ENCODE measurements around the gene PRKN.

The PRKN gene

GRCh38 chr6:162416307-162416706, 311.3 kb downstream of the PRKN start:
- 60% methylated on average over 1 of the region's 2 CpGs for whole genome bisulfite sequencing
- no peak overlapping the region for H4K91ac ChIP-seq (ENCODE audit: low read length)
- no peak overlapping the region for H2BK12ac ChIP-seq (ENCODE audit: low read length in 2 of 2)
- DNase-seq, result no peak
- H4K8ac ChIP-seq (ENCODE audit: low read length), result no peak overlapping the region
- no peaks in the 10 kb centered on the region for H3K9me3 ChIP-seq (ENCODE audit: control insufficient read depth, low read length)
- H3K14ac ChIP-seq (ENCODE audit: low read length in 2 of 2), result no peak overlapping the region
- no peak overlapping the region for H3K23ac ChIP-seq (ENCODE audit: low read length in 2 of 2)
- H3K36me3 ChIP-seq (ENCODE audit: control insufficient read depth in 1 of 2, insufficient read depth in 2 of 2, low read depth in 1 of 2, low read length in 2 of 2), result no peaks in the 10 kb centered on the region
- no peak overlapping the region for H2BK15ac ChIP-seq (ENCODE audit: low read depth, poor library complexity, severe bottlenecking)
- H2BK120ac ChIP-seq (ENCODE audit: low read depth, low read length), result no peak overlapping the region
- no peaks in the 10 kb centered on the region for H3K79me1 ChIP-seq (replicated peaks; ENCODE audit: low read length, poor library complexity, severe bottlenecking)
- H3K18ac ChIP-seq (ENCODE audit: low read depth in 1 of 2, low read length in 2 of 2), result no peak overlapping the region
- H3K9ac ChIP-seq (ENCODE audit: low read length), result no peak overlapping the region
- H3K4me1 ChIP-seq (ENCODE audit: control insufficient read depth, insufficient read depth, low read depth, low read length), result peaks cover 1% of the 10 kb centered on the region
- H3K4ac ChIP-seq (ENCODE audit: low read depth in 1 of 2, low read length in 2 of 2), result no peak overlapping the region
- H3K4me2 ChIP-seq (ENCODE audit: low read length, poor library complexity, severe bottlenecking), result no peak overlapping the region
- H2AK5ac ChIP-seq (ENCODE audit: low read length, severe bottlenecking), result no peak overlapping the region
- H3K27ac ChIP-seq (ENCODE audit: low read length, poor library complexity, severe bottlenecking), result no peak overlapping the region
- H3K27me3 ChIP-seq (ENCODE audit: control insufficient read depth in 1 of 2, insufficient read depth in 1 of 2, low read length in 2 of 2), result no peaks in the 10 kb centered on the region
- H2AFZ ChIP-seq (ENCODE audit: low read depth, low read length), result no peak overlapping the region
- H3K4me3 ChIP-seq (ENCODE audit: insufficient read depth in 1 of 2, low read depth in 1 of 2, low read length in 2 of 2), result no peak overlapping the region
- H2BK5ac ChIP-seq (ENCODE audit: low read depth, low read length, poor library complexity, severe bottlenecking), result no peak overlapping the region

GRCh38 chr6:162409741-162410691, 317.6 kb downstream of the PRKN start:
- Histone ChIP-seq H2BK5ac (ENCODE audit: low read depth, low read length, poor library complexity, severe bottlenecking) (no peak overlapping the region), H2AK5ac (ENCODE audit: low read length, severe bottlenecking) (no peak overlapping the region), H3K27me3 (ENCODE audit: control insufficient read depth in 1 of 2, insufficient read depth in 1 of 2, low read length in 2 of 2) (no peaks in the 10 kb centered on the region), H3K14ac (ENCODE audit: low read length in 2 of 2) (no peak overlapping the region), H3K18ac (ENCODE audit: low read depth in 1 of 2, low read length in 2 of 2) (no peak overlapping the region), H3K27ac (ENCODE audit: low read length, poor library complexity, severe bottlenecking) (peak overlapping the region; percentile 47), H3K9ac (ENCODE audit: low read length) (no peak overlapping the region), H3K79me1 (replicated peaks; ENCODE audit: low read length, poor library complexity, severe bottlenecking) (no peaks in the 10 kb centered on the region), H3K36me3 (ENCODE audit: control insufficient read depth in 1 of 2, insufficient read depth in 2 of 2, low read depth in 1 of 2, low read length in 2 of 2) (no peaks in the 10 kb centered on the region), H3K4ac (ENCODE audit: low read depth in 1 of 2, low read length in 2 of 2) (no peak overlapping the region), H2AFZ (ENCODE audit: low read depth, low read length) (no peak overlapping the region), H3K4me3 (ENCODE audit: insufficient read depth in 1 of 2, low read depth in 1 of 2, low read length in 2 of 2) (no peak overlapping the region), H3K9me3 (ENCODE audit: control insufficient read depth, low read length) (no peaks in the 10 kb centered on the region), H3K4me1 (ENCODE audit: control insufficient read depth, insufficient read depth, low read depth, low read length) (peaks cover 4% of the 10 kb centered on the region), H3K23ac (ENCODE audit: low read length in 2 of 2) (no peak overlapping the region), H2BK120ac (ENCODE audit: low read depth, low read length) (no peak overlapping the region), H4K91ac (ENCODE audit: low read length) (no peak overlapping the region), H2BK15ac (ENCODE audit: low read depth, poor library complexity, severe bottlenecking) (no peak overlapping the region), H4K8ac (ENCODE audit: low read length) (no peak overlapping the region), H3K4me2 (ENCODE audit: low read length, poor library complexity, severe bottlenecking) (no peak overlapping the region), H2BK12ac (ENCODE audit: low read length in 2 of 2) (no peak overlapping the region)
- WGBS, result 4% methylated on average over 5 of the region's 8 CpGs
- DNase-seq, result no peak

GRCh38 chr6:162408826-162409535, 318.6 kb downstream of the PRKN start:
- H3K36me3 ChIP-seq (ENCODE audit: control insufficient read depth in 1 of 2, insufficient read depth in 2 of 2, low read depth in 1 of 2, low read length in 2 of 2), result no peaks in the 10 kb centered on the region
- H3K4me3 ChIP-seq (ENCODE audit: insufficient read depth in 1 of 2, low read depth in 1 of 2, low read length in 2 of 2), result no peak overlapping the region
- H3K27me3 ChIP-seq (ENCODE audit: control insufficient read depth in 1 of 2, insufficient read depth in 1 of 2, low read length in 2 of 2), result no peaks in the 10 kb centered on the region
- no peaks in the 10 kb centered on the region for H3K9me3 ChIP-seq (ENCODE audit: control insufficient read depth, low read length)
- DNase-seq, result no peak
- H3K18ac ChIP-seq (ENCODE audit: low read depth in 1 of 2, low read length in 2 of 2), result no peak overlapping the region
- H3K9ac ChIP-seq (ENCODE audit: low read length), result no peak overlapping the region
- peaks cover 4% of the 10 kb centered on the region for H3K4me1 ChIP-seq (ENCODE audit: control insufficient read depth, insufficient read depth, low read depth, low read length)
- no peak overlapping the region for H3K4me2 ChIP-seq (ENCODE audit: low read length, poor library complexity, severe bottlenecking)
- no peak overlapping the region for H2BK120ac ChIP-seq (ENCODE audit: low read depth, low read length)
- no peak overlapping the region for H4K91ac ChIP-seq (ENCODE audit: low read length)
- H3K23ac ChIP-seq (ENCODE audit: low read length in 2 of 2), result no peak overlapping the region
- H3K4ac ChIP-seq (ENCODE audit: low read depth in 1 of 2, low read length in 2 of 2), result no peak overlapping the region
- no peaks in the 10 kb centered on the region for H3K79me1 ChIP-seq (replicated peaks; ENCODE audit: low read length, poor library complexity, severe bottlenecking)
- no peak overlapping the region for H2AFZ ChIP-seq (ENCODE audit: low read depth, low read length)
- H2BK5ac ChIP-seq (ENCODE audit: low read depth, low read length, poor library complexity, severe bottlenecking), result no peak overlapping the region
- no peak overlapping the region for H2AK5ac ChIP-seq (ENCODE audit: low read length, severe bottlenecking)
- H2BK12ac ChIP-seq (ENCODE audit: low read length in 2 of 2), result no peak overlapping the region
- no peak overlapping the region for H4K8ac ChIP-seq (ENCODE audit: low read length)
- 64% methylated on average over 4 of the region's 5 CpGs for WGBS
- no peak overlapping the region for H2BK15ac ChIP-seq (ENCODE audit: low read depth, poor library complexity, severe bottlenecking)
- H3K27ac ChIP-seq (ENCODE audit: low read length, poor library complexity, severe bottlenecking), result no peak overlapping the region
- no peak overlapping the region for H3K14ac ChIP-seq (ENCODE audit: low read length in 2 of 2)

GRCh38 chr6:162404951-162405350, 322.6 kb downstream of the PRKN start:
- H2BK5ac ChIP-seq (ENCODE audit: low read depth, low read length, poor library complexity, severe bottlenecking), result no peak overlapping the region
- no peaks in the 10 kb centered on the region for H3K9me3 ChIP-seq (ENCODE audit: control insufficient read depth, low read length)
- H3K9ac ChIP-seq (ENCODE audit: low read length), result no peak overlapping the region
- no peak overlapping the region for H4K91ac ChIP-seq (ENCODE audit: low read length)
- H2BK120ac ChIP-seq (ENCODE audit: low read depth, low read length), result no peak overlapping the region
- no peaks in the 10 kb centered on the region for H3K36me3 ChIP-seq (ENCODE audit: control insufficient read depth in 1 of 2, insufficient read depth in 2 of 2, low read depth in 1 of 2, low read length in 2 of 2)
- no peak overlapping the region for H3K14ac ChIP-seq (ENCODE audit: low read length in 2 of 2)
- H3K4me3 ChIP-seq (ENCODE audit: insufficient read depth in 1 of 2, low read depth in 1 of 2, low read length in 2 of 2), result no peak overlapping the region
- H3K4ac ChIP-seq (ENCODE audit: low read depth in 1 of 2, low read length in 2 of 2), result no peak overlapping the region
- no peaks in the 10 kb centered on the region for H3K27me3 ChIP-seq (ENCODE audit: control insufficient read depth in 1 of 2, insufficient read depth in 1 of 2, low read length in 2 of 2)
- no peak overlapping the region for H2BK15ac ChIP-seq (ENCODE audit: low read depth, poor library complexity, severe bottlenecking)
- no peaks in the 10 kb centered on the region for H3K79me1 ChIP-seq (replicated peaks; ENCODE audit: low read length, poor library complexity, severe bottlenecking)
- H3K18ac ChIP-seq (ENCODE audit: low read depth in 1 of 2, low read length in 2 of 2), result no peak overlapping the region
- H2BK12ac ChIP-seq (ENCODE audit: low read length in 2 of 2), result no peak overlapping the region
- H3K4me1 ChIP-seq (ENCODE audit: control insufficient read depth, insufficient read depth, low read depth, low read length), result no peaks in the 10 kb centered on the region
- no peak overlapping the region for H3K23ac ChIP-seq (ENCODE audit: low read length in 2 of 2)
- 70% methylated on average over 4 of the region's 4 CpGs for WGBS
- no peak overlapping the region for H3K4me2 ChIP-seq (ENCODE audit: low read length, poor library complexity, severe bottlenecking)
- no peak overlapping the region for H3K27ac ChIP-seq (ENCODE audit: low read length, poor library complexity, severe bottlenecking)
- no peak overlapping the region for H2AFZ ChIP-seq (ENCODE audit: low read depth, low read length)
- no peak for DNase-seq
- H4K8ac ChIP-seq (ENCODE audit: low read length), result no peak overlapping the region
- H2AK5ac ChIP-seq (ENCODE audit: low read length, severe bottlenecking), result no peak overlapping the region
